Measurements from ENCODE around the gene PHC3.
A peak's percentile ranks its signal among the peaks of the same experiment; 100 is the strongest.
"Not testable (repeated sequence)": the region's sequence is repeated elsewhere in the genome, so short reads cannot be mapped to it uniquely, and the experiment has no call there.

PHC3 gene

GRCh38 chr3:170180908-170181885 is at the start of gene PHC3:
Gene PHC3 (minus strand): TSS chr3:170181733. CDS start chr3:170181715, 18 bp downstream.
- peak; percentile 74 for DNase-seq

- DNase-seq, result no peak
Observed at GRCh38 chr3:170228093-170228766, 46.7 kb upstream of the PHC3 start.

- no peak for DNase-seq
Observed at GRCh38 chr3:170226426-170226960, 45.0 kb upstream of the PHC3 start.

GRCh38 chr3:170225166-170225565 is 43.6 kb upstream of the PHC3 start:
- no peak for DNase-seq

- peak; percentile 30 for DNase-seq
Observed at GRCh38 chr3:170222647-170223541, 41.4 kb upstream of the PHC3 start.

GRCh38 chr3:170221924-170222646 is 40.6 kb upstream of the PHC3 start, which contains the start of gene PRKCI:
Gene PRKCI (plus strand): TSS chr3:170222424. CDS start chr3:170222670, 246 bp downstream.
- peak; percentile 94 for DNase-seq

GRCh38 chr3:170220871-170221270 is 39.3 kb upstream of the PHC3 start:
- no peak for DNase-seq

- DNase-seq, result no peak
Observed at GRCh38 chr3:170219850-170220249, 38.3 kb upstream of the PHC3 start.

GRCh38 chr3:170211668-170212067 is 30.1 kb upstream of the PHC3 start:
- no peak for DNase-seq

GRCh38 chr3:170207717-170208116 is 26.2 kb upstream of the PHC3 start:
- no peak for DNase-seq

GRCh38 chr3:170206164-170206762 is 24.7 kb upstream of the PHC3 start:
- not testable (repeated sequence) for DNase-seq

- no peak for DNase-seq
Observed at GRCh38 chr3:170205302-170205701, 23.8 kb upstream of the PHC3 start.

- no peak for DNase-seq
Observed at GRCh38 chr3:170204509-170204908, 23.0 kb upstream of the PHC3 start.

- DNase-seq, result peak; percentile 58
Observed at GRCh38 chr3:170204023-170204472, 22.5 kb upstream of the PHC3 start.

GRCh38 chr3:170203457-170203856 is 21.9 kb upstream of the PHC3 start:
- DNase-seq, result no peak

GRCh38 chr3:170201527-170201926 is 20.0 kb upstream of the PHC3 start:
- no peak for DNase-seq

- DNase-seq, result no peak
Observed at GRCh38 chr3:170200987-170201386, 19.5 kb upstream of the PHC3 start.

GRCh38 chr3:170196833-170197232 is 15.3 kb upstream of the PHC3 start:
- no peak for DNase-seq

- DNase-seq, result not testable (repeated sequence)
Observed at GRCh38 chr3:170195759-170196158, 14.2 kb upstream of the PHC3 start.

- no peak for DNase-seq
Observed at GRCh38 chr3:170189398-170190256, 8.1 kb upstream of the PHC3 start.
